Aorta (tissue), 5 donors: ENCODE measurements around the gene SMIM38. TPM values are rescaled to one million over a fixed set of nuclear protein-coding genes. Genes with fewer than 3 reads are reported as not detected.
A peak's percentile ranks its signal among the peaks of the same experiment; 100 is the strongest.

Experiments used
- ATAC-seq: fragments of 200-7000 bp; cut with Tn5 transposase; one replicate; pipeline ENCODE4 v1.9.1; 2022; ENCODE audit warnings: moderate library complexity; ENCODE audit not compliant: low FRiP score
- DNase-seq, 2 donors: peaks; one replicate each; pipeline ENCODE4 v3.0.0-alpha.2; 2020
- H3K27ac ChIP-seq, 2 donors: one replicate each; pipeline ENCODE4 v1.5.1; 2013; ENCODE audit warnings: low read length in 2 of 2, mild to moderate bottlenecking in 2 of 2, moderate library complexity in 2 of 2, control low read depth in 1 of 2, inconsistent platforms in 1 of 2, low read depth in 1 of 2
- H3K27me3 ChIP-seq, 2 donors: one replicate each; pipeline ENCODE4 v1.6.1; 2013; ENCODE audit warnings: control low read depth in 1 of 2, low read length in 1 of 2, mild to moderate bottlenecking in 1 of 2, moderate library complexity in 1 of 2; ENCODE audit not compliant: insufficient read depth in 2 of 2, control insufficient read depth in 1 of 2
- H3K36me3 ChIP-seq, 2 donors: one replicate each; pipeline ENCODE4 v1.6.1; 2013; ENCODE audit warnings: control low read depth in 1 of 2, low read length in 1 of 2, mild to moderate bottlenecking in 1 of 2; ENCODE audit not compliant: insufficient read depth in 2 of 2, control insufficient read depth in 1 of 2
- H3K4me1 ChIP-seq, 2 donors: one replicate each; pipeline ENCODE4 v1.6.1; 2013; ENCODE audit warnings: low read length in 2 of 2, control low read depth in 1 of 2, mild to moderate bottlenecking in 1 of 2, moderate library complexity in 1 of 2; ENCODE audit not compliant: insufficient read depth in 2 of 2, control insufficient read depth in 1 of 2
- H3K4me3 ChIP-seq, 2 donors: one replicate each; pipeline ENCODE4 v1.5.1; 2013; ENCODE audit warnings: low read length in 2 of 2, control low read depth in 1 of 2, mild to moderate bottlenecking in 1 of 2
- H3K9me3 ChIP-seq: one replicate; pipeline ENCODE4 v1.6.1; 2013; ENCODE audit warnings: mild to moderate bottlenecking, low read length; ENCODE audit not compliant: control insufficient read depth
- WGBS, 2 donors: extraction: QIAGEN DNeasy Blood & Tissue Kit; methylation state at CpG; one replicate each; pipeline ENCODE4 v1.1.7; 2013; 5-methylcytosine and 5-hydroxymethylcytosine counted together
- intact Hi-C, 2 donors: fragments of 100-400 bp; cut with DNase I; formaldehyde crosslinking; loops; one replicate each; pipeline versions ENCODE4 v1.14.2 to v1.15.0; 2022
- polyA plus RNA-seq, 2 donors: library from polyadenylated mRNA; stranded (reverse); fragments of 200-250 nt; gene quantifications; one replicate each; pipeline ENCODE4 v1.2.3, GENCODE V29; 2013
- total RNA-seq, 2 donors: library from RNA; stranded (reverse); fragmentation: NEBNext Ultra II Directional; extraction: Animal tissue kit (Norgen Biotek cat#: 25700); gene quantifications; one replicate each; pipeline ENCODE4 v1.2.1, GENCODE V29; 2021
- donor health status: healthy with polysubstance abuse.
- donor health status: Bipolar disorder and iron deficiency.
- donor health status: DM: no; HTN: no; CAD: no.
- donor health status: DM: no; HTN: no; CAD: no.
- donor health status: DM: yes; HTN: yes; CAD: no.

The SMIM38 gene
- total and polyA plus RNA-seq, 4 donors: 0.56 to 2.8 (median 1.6) TPM; not detected in 1

DNA sequence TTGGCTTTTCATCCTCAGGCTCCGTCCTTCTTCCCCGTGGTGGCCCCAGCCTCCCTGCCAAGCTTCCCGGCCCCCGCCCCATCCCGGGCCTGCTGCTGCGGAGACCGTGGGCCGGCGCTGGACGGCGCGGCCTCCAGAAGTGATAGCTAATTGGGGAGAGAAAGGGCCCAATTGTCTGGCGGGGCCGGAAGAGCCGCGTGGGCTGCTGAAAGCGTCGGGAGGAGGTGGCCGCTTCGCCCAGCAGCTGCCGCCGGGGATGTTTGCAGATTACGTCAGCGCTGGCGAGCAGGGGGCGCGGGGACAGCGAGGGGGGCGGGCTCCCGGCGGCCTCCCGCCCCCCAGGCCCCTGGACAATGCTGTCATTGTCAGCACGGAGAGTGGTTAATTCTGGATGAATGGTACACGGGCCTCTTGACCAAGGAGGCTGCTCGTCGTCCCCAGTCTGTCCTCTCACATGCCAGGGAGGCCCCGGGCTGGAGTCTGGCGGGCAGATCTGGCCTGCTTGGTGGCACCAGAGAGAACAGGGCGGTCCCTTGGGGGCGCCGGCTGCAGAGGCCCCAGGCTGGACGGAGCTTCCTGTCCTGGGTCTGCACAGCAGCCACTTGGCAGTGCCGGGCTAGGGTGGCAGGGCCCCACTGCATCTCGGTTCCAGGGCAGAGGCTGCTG lies 1.6 kb downstream of the SMIM38 start:
- H3K4me1 ChIP-seq: no peaks in the 10 kb centered on the region
- ATAC-seq (peak; percentile 75), DNase-seq (peak; percentile 69 to 88)
- 5 to 13% methylated on average over 32 to 44 of the region's 44 CpGs for WGBS, 2 donors
- H3K9me3 ChIP-seq: no peaks in the 10 kb centered on the region
- peak overlapping the region in 1 of 2 donors; percentile 4 for H3K27ac ChIP-seq
- H3K4me3 ChIP-seq: no peak overlapping the region
- no peaks in the 10 kb centered on the region for H3K27me3 ChIP-seq
- intact Hi-C loops: no loop called here
- H3K36me3 ChIP-seq: no peaks in the 10 kb centered on the region

DNA sequence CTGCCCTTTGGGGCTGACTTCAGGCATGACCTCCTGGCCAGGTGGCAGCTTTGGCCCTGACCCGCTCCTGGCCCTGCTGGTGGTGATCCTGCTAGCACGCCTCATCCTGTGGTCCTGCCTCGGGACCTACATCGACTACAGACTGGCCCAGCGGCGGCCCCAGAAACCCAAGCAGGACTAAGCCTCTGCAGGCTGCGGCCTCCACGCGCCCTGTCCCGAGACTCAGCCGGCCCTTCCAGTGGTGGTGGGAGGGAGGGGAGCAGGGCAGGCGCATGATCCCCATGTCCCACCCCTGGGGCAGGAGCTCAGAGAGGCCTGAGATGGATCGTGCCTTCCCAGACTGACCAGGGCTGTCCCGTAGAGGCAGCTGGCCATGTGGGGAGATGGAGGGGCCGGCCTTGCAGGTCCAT lies 2.1 kb downstream of the SMIM38 start:
- H3K27ac ChIP-seq: peak overlapping the region in 1 of 2 donors; percentile 4
- H3K4me3 ChIP-seq: no peak overlapping the region
- DNase-seq: no peak
- H3K9me3 ChIP-seq: no peaks in the 10 kb centered on the region
- H3K4me1 ChIP-seq: no peaks in the 10 kb centered on the region
- H3K36me3 ChIP-seq: no peaks in the 10 kb centered on the region
- H3K27me3 ChIP-seq: no peaks in the 10 kb centered on the region
- ATAC-seq: peak; percentile 17
- intact Hi-C loops: no loop called here
- 95 to 96% methylated on average over 15 of the region's 15 CpGs for WGBS, 2 donors

DNA sequence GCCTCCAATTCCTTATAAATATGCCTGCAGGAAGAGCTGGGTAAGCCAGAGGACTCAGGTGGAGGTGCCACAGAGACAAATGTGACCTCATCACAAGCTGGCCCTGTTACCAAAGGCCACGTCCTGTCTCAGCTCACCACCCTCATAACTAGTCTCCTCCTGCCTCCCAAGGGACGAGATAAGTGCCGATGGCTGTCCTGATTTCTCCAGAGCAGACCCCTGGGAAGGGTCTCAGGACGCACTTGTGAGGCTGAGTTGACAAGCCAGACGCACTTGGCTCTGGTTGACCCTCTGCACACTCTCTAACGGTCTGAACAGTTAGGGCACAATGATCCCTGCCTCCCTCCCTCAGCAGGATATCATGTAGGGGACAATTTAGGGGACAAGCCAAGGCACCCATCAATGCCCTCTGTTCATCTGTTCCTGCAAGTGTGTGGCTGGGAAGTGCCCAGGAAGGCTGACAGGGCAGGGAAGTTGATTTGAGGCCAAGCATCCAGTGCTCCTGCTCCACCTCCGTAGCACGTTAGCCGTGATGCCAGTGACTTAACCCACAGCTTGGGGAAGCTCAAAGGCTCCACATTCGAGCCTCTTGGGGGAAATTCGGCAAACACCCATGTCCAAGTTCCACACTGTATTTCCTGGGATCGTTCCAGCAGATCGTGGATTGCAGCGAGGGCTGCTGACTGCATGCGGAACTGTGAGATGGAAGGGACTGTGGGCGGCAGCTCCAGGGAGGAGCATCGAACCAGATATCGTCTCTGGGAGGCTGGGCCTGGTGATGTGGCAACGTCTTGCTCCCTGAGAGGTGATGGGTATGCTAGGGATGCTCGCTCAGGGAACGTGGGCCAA lies 2.8 kb downstream of the SMIM38 start:
- no peaks in the 10 kb centered on the region for H3K4me1 ChIP-seq
- no peak for DNase-seq
- no peak overlapping the region for H3K4me3 ChIP-seq
- H3K27ac ChIP-seq: no peak overlapping the region
- WGBS, 2 donors: 86 to 90% methylated on average over 21 of the region's 21 CpGs
- H3K36me3 ChIP-seq: no peaks in the 10 kb centered on the region
- intact Hi-C loops: no loop called here
- no peaks in the 10 kb centered on the region for H3K27me3 ChIP-seq
- no peak for ATAC-seq
- H3K9me3 ChIP-seq: no peaks in the 10 kb centered on the region

DNA sequence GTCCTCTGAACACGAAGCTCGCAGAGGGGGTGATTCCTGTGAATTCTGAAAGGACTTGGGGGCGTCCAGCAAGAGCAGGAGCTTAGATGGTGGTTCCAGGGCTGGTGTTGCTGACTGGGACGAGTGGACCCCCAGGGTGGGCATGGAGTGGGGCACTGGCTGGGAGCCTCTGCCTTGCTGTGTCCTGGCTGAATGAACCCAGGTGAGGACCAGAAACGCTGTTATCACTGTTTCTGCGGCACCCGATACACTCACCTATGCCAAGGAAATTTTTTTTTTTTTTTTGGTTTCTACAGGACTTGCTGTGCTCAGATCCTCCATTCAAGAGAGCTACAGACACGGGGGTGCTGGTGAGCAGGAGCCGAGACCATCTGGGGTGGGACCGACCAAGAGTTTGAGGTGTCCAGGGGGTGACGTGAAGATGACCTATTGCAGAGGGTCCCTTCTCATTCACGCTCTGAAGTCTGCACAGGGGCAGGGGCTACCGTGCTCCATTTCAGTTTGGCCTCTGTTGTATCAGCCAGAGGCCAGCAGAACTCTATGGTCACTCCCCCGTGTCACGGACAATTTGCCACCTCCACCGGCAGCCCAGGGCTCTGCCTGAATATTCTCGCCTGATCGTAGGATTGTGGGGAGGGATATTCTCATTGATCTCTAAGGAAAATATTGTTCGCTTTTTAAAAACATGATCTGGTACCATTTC lies 3.6 kb downstream of the SMIM38 start:
- Histone ChIP-seq H3K36me3 (no peaks in the 10 kb centered on the region), H3K27ac (no peak overlapping the region), H3K4me3 (no peak overlapping the region), H3K9me3 (no peaks in the 10 kb centered on the region), H3K27me3 (no peaks in the 10 kb centered on the region), H3K4me1 (no peaks in the 10 kb centered on the region)
- no peak for DNase-seq
- ATAC-seq: no peak
- 96 to 97% methylated on average over 19 of the region's 19 CpGs for WGBS, 2 donors
- intact Hi-C loops: no loop called here

DNA sequence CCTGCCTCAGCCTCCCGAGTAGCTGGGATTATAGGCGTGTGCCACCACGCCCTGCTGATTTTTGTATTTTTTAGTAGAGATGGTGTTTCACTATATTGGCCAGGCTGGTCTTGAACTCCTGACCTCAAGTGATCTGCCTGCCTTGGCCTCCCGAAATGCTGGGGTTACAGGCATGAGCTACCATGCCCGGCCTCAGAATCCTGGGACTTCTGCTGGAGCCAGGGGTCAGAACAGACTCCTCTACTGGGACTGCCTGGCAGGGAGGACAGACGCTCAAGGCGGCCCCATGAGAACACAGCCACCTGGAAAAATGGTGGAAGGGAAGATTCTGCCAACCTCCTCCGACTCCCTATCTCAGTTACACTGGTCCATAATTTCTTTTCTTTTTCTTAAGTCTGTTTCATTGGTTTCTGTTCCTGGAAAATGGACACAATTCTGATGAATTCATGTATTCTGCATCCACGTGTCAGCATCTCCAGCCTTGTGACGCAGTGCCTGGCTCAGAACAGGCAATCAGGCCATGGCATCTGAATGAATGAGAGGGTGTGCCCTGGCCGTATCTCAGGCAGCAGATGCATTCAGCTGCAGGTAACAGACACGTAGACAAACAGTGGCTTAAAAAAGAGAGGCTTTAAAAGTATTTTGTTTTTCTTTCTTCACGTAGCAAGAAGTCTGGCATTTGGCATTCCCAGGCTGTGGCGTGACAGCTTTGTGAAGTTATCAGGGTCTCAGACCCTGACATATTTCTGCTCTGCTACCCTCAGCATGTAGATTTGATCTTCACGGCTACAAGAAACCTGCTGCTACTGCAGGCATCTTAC lies 4.8 kb downstream of the SMIM38 start:
- DNase-seq: no peak
- Histone ChIP-seq H3K36me3 (no peaks in the 10 kb centered on the region), H3K9me3 (no peaks in the 10 kb centered on the region), H3K27ac (no peak overlapping the region), H3K4me1 (no peaks in the 10 kb centered on the region), H3K27me3 (no peaks in the 10 kb centered on the region), H3K4me3 (no peak overlapping the region)
- no peak for ATAC-seq
- WGBS, 2 donors: 91 to 93% methylated on average over 15 of the region's 15 CpGs
- intact Hi-C loops: no loop called here

DNA sequence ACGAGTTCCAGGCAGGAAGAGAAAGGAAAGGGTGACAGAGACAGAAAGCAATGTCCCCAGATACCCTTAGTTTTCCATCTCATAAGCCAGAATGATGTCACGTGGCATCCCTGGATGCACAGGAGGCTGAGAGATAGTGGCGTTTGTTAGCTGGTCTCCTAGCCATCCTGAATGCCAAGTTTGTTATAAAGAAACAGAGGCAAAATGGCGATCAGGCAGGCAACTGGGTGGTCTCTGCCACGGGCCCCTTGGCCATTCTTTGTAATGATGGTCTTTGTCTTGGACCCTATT lies 5.3 kb downstream of the SMIM38 start:
- Histone ChIP-seq H3K4me1 (no peaks in the 10 kb centered on the region), H3K9me3 (no peaks in the 10 kb centered on the region), H3K27me3 (no peaks in the 10 kb centered on the region), H3K36me3 (no peaks in the 10 kb centered on the region), H3K27ac (no peak overlapping the region), H3K4me3 (no peak overlapping the region)
- intact Hi-C loops: no loop called here
- WGBS, 2 donors: 79 to 81% methylated on average over 5 of the region's 5 CpGs
- ATAC-seq: no peak
- DNase-seq: no peak

DNA sequence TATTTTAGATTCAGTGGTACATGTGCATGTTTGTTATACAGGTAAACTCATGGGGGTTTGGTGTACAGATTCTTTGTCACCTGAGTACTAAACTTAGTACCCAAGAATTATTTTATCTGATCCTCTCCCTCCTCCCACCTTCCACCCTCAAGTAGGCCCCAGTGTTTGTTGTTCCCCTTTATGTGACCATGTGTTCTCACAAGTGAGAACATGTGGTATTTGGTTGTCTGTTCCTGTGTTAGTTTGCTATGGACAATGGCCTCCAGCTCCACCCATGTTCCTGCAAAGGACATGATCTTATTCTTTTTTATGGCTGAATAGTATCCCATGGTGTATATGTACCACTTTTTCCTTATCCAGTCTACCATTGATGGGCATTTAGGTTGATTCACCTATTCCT lies 6.8 kb downstream of the SMIM38 start:
- Histone ChIP-seq H3K4me1 (no peaks in the 10 kb centered on the region), H3K36me3 (no peaks in the 10 kb centered on the region), H3K9me3 (no peaks in the 10 kb centered on the region), H3K27me3 (no peaks in the 10 kb centered on the region), H3K4me3 (no peak overlapping the region), H3K27ac (no peak overlapping the region)
- ATAC-seq (no peak), DNase-seq (no peak)
- intact Hi-C loops: no loop called here

DNA sequence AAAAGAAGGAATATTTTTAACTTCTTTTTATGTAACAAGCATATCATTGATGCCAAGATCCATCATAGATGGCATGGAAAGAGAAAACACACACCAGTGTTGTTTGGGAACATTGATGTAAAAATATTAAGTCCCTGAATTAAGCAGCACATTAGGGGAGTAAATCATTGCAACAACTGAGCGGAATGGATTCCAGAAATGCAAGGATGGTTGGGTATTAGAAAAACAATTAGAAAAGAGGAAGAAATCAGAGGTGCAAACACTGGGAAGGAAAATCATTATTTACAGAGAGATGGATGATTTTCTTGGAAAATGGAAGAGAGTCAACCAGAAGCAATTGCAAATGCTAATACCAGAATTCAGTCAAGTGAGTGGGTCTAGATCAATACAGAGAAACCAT lies 8.1 kb downstream of the SMIM38 start:
- Histone ChIP-seq H3K4me1 (no peaks in the 10 kb centered on the region), H3K36me3 (no peaks in the 10 kb centered on the region), H3K4me3 (no peak overlapping the region), H3K27ac (no peak overlapping the region), H3K27me3 (no peaks in the 10 kb centered on the region), H3K9me3 (no peaks in the 10 kb centered on the region)
- intact Hi-C loops: no loop called here
- WGBS, 2 donors: 98 to 100% methylated on average over 1 of the region's 1 CpG
- ATAC-seq (no peak), DNase-seq (no peak)
